Spleen (tissue), 7 donors: ENCODE data around the gene CABP2.
A peak's percentile ranks its signal among the peaks of the same experiment; 100 is the strongest.

Experiments used
- CTCF ChIP-seq, 11 experiments: fragments of 200-600 bp in 7 of 11; fragments of 450-650 bp in 4 of 11; sonication (generic) in 4 of 11; IDR thresholded peaks in 8 of 11; conservative IDR thresholded peaks in 3 of 11; 1 replicate in 7 of 11; 2 replicates in 4 of 11; pipeline versions ENCODE4 v1.4.0 to v1.8.0; 2016 to 2021; ENCODE audit warnings: antibody characterized with exemption in 11 of 11, inconsistent platforms in 4 of 11, mild to moderate bottlenecking in 1 of 11
- POLR2AphosphoS5 ChIP-seq, 3 donors: sonication (generic); formaldehyde crosslinking; IDR thresholded peaks; one replicate each; pipeline ENCODE4 v1.5.1; 2017; ENCODE audit warnings: antibody characterized with exemption in 3 of 3
- donor health status: DM: no; HTN: no; CAD: no; lungs with moderate emphysema.
- donor health status: DM: no; HTN: no; CAD: no.
- donor health status: DM: no; HTN: no; CAD: no.

- no peak for TF ChIP-seq POLR2AphosphoS5 (IDR thresholded peaks at IDR 0.05)
- TF ChIP-seq CTCF (IDR thresholded peaks at IDR 0.05 in 8 of 11, conservative IDR thresholded peaks at IDR 0.05 in 3 of 11): peak in 2 of 11 experiments; percentile 4 to 29
Measured at GRCh38 chr11:67469508-67469811, 53.8 kb downstream of the CABP2 start.
